ENCODE data around the gene TACC2.

The TACC2 gene

GRCh38 chr10:122296363-122297120 is 307.6 kb downstream of the TACC2 start:
- DNase-seq (ENCODE audit: low read depth in 2 of 2) = no peak

GRCh38 chr10:122297583-122297982 is 308.6 kb downstream of the TACC2 start:
- no peak for DNase-seq (ENCODE audit: low read depth in 2 of 2)

GRCh38 chr10:122298206-122298597 is 309.2 kb downstream of the TACC2 start:
- no peak for DNase-seq (ENCODE audit: low read depth in 2 of 2)

GRCh38 chr10:122298598-122299301 is 309.8 kb downstream of the TACC2 start:
- peak; percentile 21 to 48 for DNase-seq (ENCODE audit: low read depth in 2 of 2)

- DNase-seq (ENCODE audit: low read depth in 2 of 2) = no peak
Observed at GRCh38 chr10:122299423-122300075, 310.6 kb downstream of the TACC2 start.

GRCh38 chr10:122301055-122301810 is 312.3 kb downstream of the TACC2 start:
- DNase-seq (ENCODE audit: low read depth in 2 of 2) = no peak

GRCh38 chr10:122301811-122302115 is 312.8 kb downstream of the TACC2 start:
- DNase-seq (ENCODE audit: low read depth in 2 of 2) = no peak

- no peak for DNase-seq (ENCODE audit: low read depth in 2 of 2)
Observed at GRCh38 chr10:122302315-122302714, 313.4 kb downstream of the TACC2 start.

- DNase-seq (ENCODE audit: low read depth in 2 of 2) = no peak
Observed at GRCh38 chr10:122303271-122304053, 314.5 kb downstream of the TACC2 start.

Measured in stimulated activated CD8-positive, alpha-beta memory T cell treated with anti-CD3 and anti-CD28 coated beads, Interleukin-7, amount 100 ng/mL, for 4 hours (primary cell).